ENCODE measurements around the gene UBR3.

- TF ChIP-seq, protein P1, sequence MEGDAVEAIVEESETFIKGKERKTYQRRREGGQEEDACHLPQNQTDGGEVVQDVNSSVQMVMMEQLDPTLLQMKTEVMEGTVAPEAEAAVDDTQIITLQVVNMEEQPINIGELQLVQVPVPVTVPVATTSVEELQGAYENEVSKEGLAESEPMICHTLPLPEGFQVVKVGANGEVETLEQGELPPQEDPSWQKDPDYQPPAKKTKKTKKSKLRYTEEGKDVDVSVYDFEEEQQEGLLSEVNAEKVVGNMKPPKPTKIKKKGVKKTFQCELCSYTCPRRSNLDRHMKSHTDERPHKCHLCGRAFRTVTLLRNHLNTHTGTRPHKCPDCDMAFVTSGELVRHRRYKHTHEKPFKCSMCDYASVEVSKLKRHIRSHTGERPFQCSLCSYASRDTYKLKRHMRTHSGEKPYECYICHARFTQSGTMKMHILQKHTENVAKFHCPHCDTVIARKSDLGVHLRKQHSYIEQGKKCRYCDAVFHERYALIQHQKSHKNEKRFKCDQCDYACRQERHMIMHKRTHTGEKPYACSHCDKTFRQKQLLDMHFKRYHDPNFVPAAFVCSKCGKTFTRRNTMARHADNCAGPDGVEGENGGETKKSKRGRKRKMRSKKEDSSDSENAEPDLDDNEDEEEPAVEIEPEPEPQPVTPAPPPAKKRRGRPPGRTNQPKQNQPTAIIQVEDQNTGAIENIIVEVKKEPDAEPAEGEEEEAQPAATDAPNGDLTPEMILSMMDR (conservative IDR thresholded peaks at IDR 0.05), result no peak
- TF ChIP-seq ZFX (IDR thresholded peaks at IDR 0.05), result no peak
Observed at GRCh38 chr2:170086751-170087412, 259.6 kb downstream of the UBR3 start.

All from C4-2B (cell line).